Thymus (tissue), 11 donors: ENCODE measurements around the gene PCDHA11. TPM values are rescaled to one million over a fixed set of nuclear protein-coding genes. Genes with fewer than 3 reads are reported as not detected.
"Not testable (repeated sequence)": the region's sequence is repeated elsewhere in the genome, so short reads cannot be mapped to it uniquely, and the experiment has no call there.

Source experiments
- DNase-seq, 9 donors: peaks; one replicate each; pipeline ENCODE4 v3.0.0-alpha.2; 2013; ENCODE audit warnings: low spot score in 9 of 9, low read depth in 6 of 9, missing footprints in 1 of 9
- H3K27ac ChIP-seq, 2 donors: one replicate each; pipeline ENCODE4 v1.5.1; 2013; ENCODE audit warnings: control low read depth in 1 of 2, low read depth in 1 of 2, low read length in 1 of 2, mild to moderate bottlenecking in 1 of 2, moderate library complexity in 1 of 2
- H3K27me3 ChIP-seq, 2 donors: one replicate each; pipeline ENCODE4 v1.5.1; 2013; ENCODE audit warnings: low read length in 1 of 2; ENCODE audit not compliant: control insufficient read depth in 2 of 2, insufficient read depth in 1 of 2
- H3K36me3 ChIP-seq, 2 donors: one replicate each; pipeline ENCODE4 v1.5.1; 2013; ENCODE audit warnings: low read length in 1 of 2, mild to moderate bottlenecking in 1 of 2, moderate library complexity in 1 of 2; ENCODE audit not compliant: control insufficient read depth in 2 of 2, insufficient read depth in 2 of 2
- H3K4me1 ChIP-seq, 2 donors: one replicate each; pipeline ENCODE4 v1.5.1; 2013; ENCODE audit warnings: low read length in 2 of 2; ENCODE audit not compliant: control insufficient read depth in 2 of 2, insufficient read depth in 2 of 2
- H3K4me3 ChIP-seq, 2 donors: one replicate each; pipeline ENCODE4 v1.5.1; 2013; ENCODE audit warnings: low read length in 2 of 2, control low read depth in 1 of 2, mild to moderate bottlenecking in 1 of 2
- H3K9me3 ChIP-seq, 2 donors: one replicate each; pipeline ENCODE4 v1.5.1; 2013; ENCODE audit warnings: low read length in 1 of 2, mild to moderate bottlenecking in 1 of 2; ENCODE audit not compliant: control insufficient read depth in 2 of 2, insufficient read depth in 1 of 2
- WGBS: extraction: QIAGEN DNeasy Blood & Tissue Kit; methylation state at CpG from one replicate; pipeline ENCODE4 v1.1.7; 2013; 5-methylcytosine and 5-hydroxymethylcytosine counted together
- polyA plus RNA-seq: library from polyadenylated mRNA; stranded (reverse); fragments of 200-250 nt; gene quantifications from one replicate; pipeline ENCODE4 v1.2.3, GENCODE V29; 2013
- total RNA-seq: library from RNA; stranded (reverse); fragments of 120-200 nt; gene quantifications from one replicate; pipeline ENCODE4 v1.2.4, GENCODE V29; 2013
- donor health status: healthy.

PCDHA11 gene
- total and polyA plus RNA-seq, 2 donors = under 0.01 to 0.05 TPM

DNA sequence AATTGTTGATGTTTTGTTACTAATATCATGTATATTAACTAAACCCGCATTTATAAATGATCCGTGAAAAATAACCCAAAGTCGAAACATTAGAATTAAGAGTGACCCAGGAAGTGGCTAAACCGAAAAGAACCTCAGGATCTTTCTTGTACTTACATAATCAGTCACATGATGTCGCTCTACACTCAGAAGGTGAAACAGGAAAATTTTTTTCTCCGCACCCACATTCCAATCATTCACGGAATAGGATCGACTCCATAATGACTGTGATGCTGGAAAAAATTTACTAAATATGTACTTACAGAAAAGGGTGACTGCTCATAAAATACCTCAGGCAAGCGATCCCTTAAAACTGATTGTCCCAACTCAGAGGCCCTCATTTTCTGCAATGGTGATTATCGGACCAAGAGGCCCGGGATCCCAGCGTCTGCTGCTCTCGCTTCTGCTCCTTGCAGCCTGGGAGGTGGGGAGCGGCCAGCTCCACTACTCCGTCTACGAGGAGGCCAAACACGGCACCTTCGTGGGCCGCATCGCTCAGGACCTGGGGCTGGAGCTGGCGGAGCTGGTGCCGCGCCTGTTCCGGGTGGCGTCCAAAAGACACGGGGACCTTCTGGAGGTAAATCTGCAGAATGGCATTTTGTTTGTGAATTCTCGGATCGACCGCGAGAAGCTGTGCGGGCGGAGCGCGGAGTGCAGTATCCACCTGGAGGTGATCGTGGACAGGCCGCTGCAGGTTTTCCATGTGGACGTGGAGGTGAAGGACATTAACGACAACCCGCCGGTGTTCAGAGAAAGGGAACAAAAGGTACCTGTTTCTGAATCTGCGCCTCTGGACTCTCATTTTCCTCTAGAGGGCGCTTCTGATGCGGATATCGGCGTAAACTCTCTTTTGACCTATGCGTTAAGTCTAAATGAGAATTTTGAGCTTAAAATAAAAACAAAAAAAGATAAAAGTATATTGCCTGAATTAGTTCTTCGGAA lies 6.6 kb downstream of the PCDHA11 start, which contains the start of gene PCDHA12:
Gene PCDHA12 (plus strand): TSS at position 224 of the 981 bp plus-strand sequence. CDS start 165 bp downstream, at position 389.
- H3K27ac ChIP-seq = no peak within 1 kb of the TSS
- H3K9me3 ChIP-seq = peaks cover 12 to 28% of the 10 kb centered on the region in 2 donors
- H3K36me3 ChIP-seq = no peaks in the 10 kb centered on the region
- H3K27me3 ChIP-seq = peaks cover 0 to 14% of the 10 kb centered on the region in 2 donors
- H3K4me1 ChIP-seq = no peaks in the 10 kb centered on the region
- WGBS = 25% methylated on average over 47 of the region's 47 CpGs
- H3K4me3 ChIP-seq = no peak within 1 kb of the TSS
- DNase-seq = no peak

DNA sequence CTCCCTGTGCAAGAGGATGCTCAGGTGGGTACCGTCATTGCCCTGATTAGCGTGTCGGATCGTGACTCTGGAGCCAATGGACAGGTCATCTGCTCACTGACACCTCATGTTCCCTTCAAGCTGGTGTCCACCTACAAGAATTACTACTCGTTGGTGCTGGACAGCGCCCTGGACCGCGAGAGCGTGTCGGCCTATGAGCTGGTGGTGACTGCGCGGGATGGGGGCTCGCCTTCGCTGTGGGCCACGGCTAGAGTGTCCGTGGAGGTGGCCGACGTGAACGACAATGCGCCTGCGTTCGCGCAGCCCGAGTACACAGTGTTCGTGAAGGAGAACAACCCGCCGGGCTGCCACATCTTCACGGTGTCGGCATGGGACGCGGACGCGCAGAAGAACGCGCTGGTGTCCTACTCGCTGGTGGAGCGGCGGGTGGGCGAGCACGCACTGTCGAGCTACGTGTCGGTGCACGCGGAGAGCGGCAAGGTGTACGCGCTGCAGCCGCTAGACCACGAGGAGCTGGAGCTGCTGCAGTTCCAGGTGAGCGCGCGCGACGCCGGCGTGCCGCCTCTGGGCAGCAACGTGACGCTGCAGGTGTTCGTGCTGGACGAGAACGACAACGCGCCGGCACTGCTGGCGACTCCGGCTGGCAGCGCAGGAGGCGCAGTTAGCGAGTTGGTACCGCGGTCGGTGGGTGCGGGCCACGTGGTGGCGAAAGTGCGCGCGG lies 7.9 kb downstream of the PCDHA11 start:
- DNase-seq, H3K36me3 ChIP-seq, H3K4me1 ChIP-seq, H3K4me3 ChIP-seq, H3K27ac ChIP-seq: not testable (repeated sequence)
- Histone ChIP-seq H3K27me3 (peaks cover 0 to 11% of the 10 kb centered on the region in 2 donors), H3K9me3 (peaks cover 5 to 18% of the 10 kb centered on the region in 2 donors)
- 58% methylated on average over 80 of the region's 80 CpGs for WGBS

DNA sequence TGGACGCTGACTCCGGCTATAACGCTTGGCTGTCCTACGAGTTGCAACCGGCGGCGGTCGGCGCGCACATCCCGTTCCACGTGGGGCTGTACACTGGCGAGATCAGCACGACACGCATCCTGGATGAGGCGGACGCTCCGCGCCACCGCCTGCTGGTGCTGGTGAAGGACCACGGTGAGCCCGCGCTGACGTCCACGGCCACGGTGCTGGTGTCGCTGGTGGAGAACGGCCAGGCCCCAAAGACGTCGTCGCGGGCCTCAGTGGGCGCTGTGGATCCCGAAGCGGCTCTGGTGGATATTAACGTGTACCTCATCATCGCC lies 8.5 kb downstream of the PCDHA11 start:
- H3K27me3 ChIP-seq = peaks cover 0 to 15% of the 10 kb centered on the region in 2 donors
- WGBS = 56% methylated on average over 37 of the region's 37 CpGs
- no peaks in the 10 kb centered on the region for H3K4me1 ChIP-seq
- no peak overlapping the region for H3K27ac ChIP-seq
- no peaks in the 10 kb centered on the region for H3K36me3 ChIP-seq
- H3K4me3 ChIP-seq = no peak overlapping the region
- no peak for DNase-seq
- peaks cover 5 to 22% of the 10 kb centered on the region in 2 donors for H3K9me3 ChIP-seq

DNA sequence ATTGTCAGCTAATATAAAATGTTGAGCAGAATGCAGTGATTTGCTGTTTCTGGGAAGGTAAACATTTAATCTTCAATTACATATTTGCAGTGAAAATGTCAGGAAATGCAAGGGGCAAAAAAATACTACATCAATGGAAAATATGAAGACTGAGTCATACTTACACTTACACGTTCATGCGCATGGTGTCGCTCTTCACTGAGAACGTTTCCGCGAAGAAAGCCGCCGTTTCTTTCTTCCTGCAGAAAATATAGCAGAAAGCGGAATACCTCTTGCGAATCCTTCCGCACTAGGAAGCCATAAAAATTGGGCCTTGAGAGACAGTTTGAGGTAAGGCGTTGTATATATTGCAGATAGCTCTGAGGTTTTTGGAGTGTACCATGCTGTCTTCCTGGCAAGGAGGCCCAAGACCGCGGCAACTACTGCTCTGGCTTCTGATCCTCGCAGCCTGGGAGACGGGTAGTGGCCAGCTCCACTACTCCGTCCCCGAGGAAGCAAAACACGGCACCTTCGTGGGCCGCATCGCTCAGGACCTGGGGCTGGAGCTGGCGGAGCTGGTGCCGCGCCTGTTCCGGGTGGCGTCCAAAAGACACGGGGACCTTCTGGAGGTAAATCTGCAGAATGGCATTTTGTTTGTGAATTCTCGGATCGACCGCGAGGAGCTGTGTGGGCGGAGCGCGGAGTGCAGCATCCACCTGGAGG lies 13.3 kb downstream of the PCDHA11 start, which contains the start of gene PCDHA13:
Gene PCDHA13 (plus strand): TSS at position 236 of the 702 bp plus-strand sequence. CDS start 145 bp downstream, at position 381.
- Histone ChIP-seq H3K4me1 (no peaks in the 10 kb centered on the region), H3K27me3 (peaks cover 0 to 8% of the 10 kb centered on the region in 2 donors), H3K36me3 (no peaks in the 10 kb centered on the region), H3K9me3 (peaks cover 9 to 30% of the 10 kb centered on the region in 2 donors), H3K27ac (no peak within 1 kb of the TSS), H3K4me3 (no peak within 1 kb of the TSS)
- WGBS = 18% methylated on average over 34 of the region's 35 CpGs
- DNase-seq = no peak

DNA sequence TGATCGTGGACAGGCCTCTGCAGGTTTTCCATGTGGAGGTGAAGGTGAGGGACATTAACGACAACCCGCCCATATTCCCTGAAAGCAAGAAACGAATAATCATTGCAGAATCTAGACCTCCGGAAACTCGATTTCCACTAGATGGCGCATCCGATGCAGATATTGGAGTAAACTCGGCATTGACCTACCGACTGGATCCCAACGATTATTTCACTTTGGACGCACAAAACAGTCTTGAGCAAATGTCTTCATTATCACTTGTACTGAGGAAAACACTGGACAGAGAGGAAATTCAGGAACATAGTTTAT lies 13.8 kb downstream of the PCDHA11 start:
- WGBS = 23% methylated on average over 12 of the region's 12 CpGs
- no peak for DNase-seq
- Histone ChIP-seq H3K4me1 (no peaks in the 10 kb centered on the region), H3K27ac (no peak overlapping the region), H3K27me3 (peaks cover 0 to 3% of the 10 kb centered on the region in 2 donors), H3K36me3 (no peaks in the 10 kb centered on the region), H3K9me3 (peaks cover 7 to 25% of the 10 kb centered on the region in 2 donors), H3K4me3 (no peak overlapping the region)

DNA sequence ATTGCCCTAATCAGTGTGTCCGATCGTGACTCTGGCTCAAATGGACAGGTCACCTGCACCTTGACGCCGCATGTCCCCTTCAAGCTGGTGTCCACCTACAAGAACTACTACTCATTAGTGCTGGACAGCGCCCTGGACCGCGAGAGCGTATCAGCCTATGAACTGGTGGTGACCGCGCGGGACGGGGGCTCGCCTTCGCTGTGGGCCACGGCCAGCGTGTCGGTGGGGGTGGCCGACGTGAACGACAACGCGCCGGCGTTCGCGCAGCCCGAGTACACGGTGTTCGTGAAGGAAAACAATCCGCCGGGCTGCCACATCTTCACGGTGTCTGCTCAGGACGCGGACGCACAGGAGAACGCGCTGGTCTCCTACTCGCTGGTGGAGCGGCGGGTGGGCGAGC lies 14.6 kb downstream of the PCDHA11 start:
- H3K27ac ChIP-seq = no peak overlapping the region
- H3K9me3 ChIP-seq = peaks cover 7 to 23% of the 10 kb centered on the region in 2 donors
- peaks cover 0 to 3% of the 10 kb centered on the region in 2 donors for H3K27me3 ChIP-seq
- 60% methylated on average over 41 of the region's 41 CpGs for WGBS
- H3K4me1 ChIP-seq = no peaks in the 10 kb centered on the region
- DNase-seq = no peak
- no peaks in the 10 kb centered on the region for H3K36me3 ChIP-seq
- no peak overlapping the region for H3K4me3 ChIP-seq

DNA sequence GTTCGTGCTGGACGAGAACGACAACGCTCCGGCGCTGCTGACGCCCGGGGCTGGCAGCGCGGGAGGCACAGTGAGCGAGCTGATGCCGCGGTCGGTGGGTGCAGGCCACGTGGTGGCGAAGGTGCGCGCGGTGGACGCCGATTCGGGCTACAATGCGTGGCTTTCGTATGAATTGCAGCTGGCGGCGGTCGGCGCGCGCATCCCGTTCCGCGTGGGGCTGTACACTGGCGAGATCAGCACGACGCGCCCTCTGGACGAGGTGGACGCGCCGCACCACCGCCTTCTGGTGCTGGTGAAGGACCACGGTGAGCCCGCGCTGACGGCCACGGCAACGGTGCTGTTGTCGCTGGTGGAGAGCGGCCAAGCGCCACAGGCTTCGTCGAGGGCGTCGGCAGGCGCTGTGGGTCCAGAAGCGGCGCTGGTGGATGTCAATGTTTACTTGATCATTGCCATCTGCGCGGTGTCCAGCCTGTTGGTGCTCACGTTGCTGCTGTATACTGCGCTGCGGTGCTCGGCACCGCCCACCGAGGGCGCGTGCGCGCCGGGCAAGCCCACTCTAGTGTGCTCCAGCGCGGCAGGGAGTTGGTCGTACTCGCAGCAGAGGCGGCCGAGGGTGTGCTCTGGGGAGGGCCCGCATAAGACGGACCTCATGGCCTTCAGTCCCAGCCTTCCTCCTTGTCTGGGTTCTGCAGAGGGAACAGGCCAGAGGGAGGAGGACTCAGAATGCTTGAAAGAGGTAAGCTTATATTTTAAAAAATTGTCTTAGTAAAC lies 15.4 kb downstream of the PCDHA11 start:
- no peaks in the 10 kb centered on the region for H3K36me3 ChIP-seq
- WGBS = 55% methylated on average over 79 of the region's 79 CpGs

DNA sequence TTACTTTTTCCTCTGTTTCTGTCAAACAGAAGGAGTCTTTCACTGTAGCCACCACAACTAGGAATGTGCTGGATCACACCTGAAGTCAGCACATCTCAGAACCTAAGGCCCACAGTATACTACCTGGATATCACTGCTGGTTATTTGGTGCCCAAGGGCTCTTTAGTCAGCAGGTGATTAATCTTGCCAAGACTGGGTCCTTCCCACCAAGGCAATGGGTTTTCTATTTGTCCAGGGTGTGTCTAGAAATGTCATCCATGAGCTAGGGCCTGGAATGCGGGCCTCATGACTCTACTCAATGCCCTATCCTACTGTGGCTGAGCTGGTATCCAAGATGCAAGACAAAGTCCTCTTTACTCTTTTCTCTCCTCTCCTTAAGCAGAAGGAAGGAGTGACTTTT lies 47.6 kb downstream of the PCDHA11 start:
- no peaks in the 10 kb centered on the region for H3K27me3 ChIP-seq
- H3K36me3 ChIP-seq = no peaks in the 10 kb centered on the region
- no peaks in the 10 kb centered on the region for H3K4me1 ChIP-seq
- peaks cover 0 to 8% of the 10 kb centered on the region in 2 donors for H3K9me3 ChIP-seq
- no peak for DNase-seq
- no peak overlapping the region for H3K27ac ChIP-seq
- no peak overlapping the region for H3K4me3 ChIP-seq
- 95% methylated on average over 1 of the region's 1 CpG for WGBS

More for the DNA sequence above, 15.4 kb downstream of the PCDHA11 start:
- no peaks in the 10 kb centered on the region for H3K4me1 ChIP-seq
- no peak for DNase-seq
- peaks cover 0 to 3% of the 10 kb centered on the region in 2 donors for H3K27me3 ChIP-seq
- no peak overlapping the region for H3K27ac ChIP-seq
- H3K9me3 ChIP-seq = peaks cover 7 to 23% of the 10 kb centered on the region in 2 donors
- no peak overlapping the region for H3K4me3 ChIP-seq
